OCI-LY7 (cell line): ENCODE measurements around the gene PRLR.

Experiments
- CTCF ChIP-seq: fragments of 200-600 bp; sonication (generic); conservative IDR thresholded peaks from 2 replicates; pipeline ENCODE4 v1.5.1; 2014; ENCODE audit warnings: mild to moderate bottlenecking, antibody characterized with exemption, low read length, moderate library complexity, mixed read lengths
- EZH2phosphoT487 ChIP-seq: fragments of 200-600 bp; sonication (generic); IDR thresholded peaks from 2 replicates; pipeline ENCODE4 v1.6.1; 2018; ENCODE audit warnings: low read depth, borderline replicate concordance, mild to moderate bottlenecking, mixed run types, antibody characterized with exemption, low read length, moderate library complexity, mixed read lengths

DNA sequence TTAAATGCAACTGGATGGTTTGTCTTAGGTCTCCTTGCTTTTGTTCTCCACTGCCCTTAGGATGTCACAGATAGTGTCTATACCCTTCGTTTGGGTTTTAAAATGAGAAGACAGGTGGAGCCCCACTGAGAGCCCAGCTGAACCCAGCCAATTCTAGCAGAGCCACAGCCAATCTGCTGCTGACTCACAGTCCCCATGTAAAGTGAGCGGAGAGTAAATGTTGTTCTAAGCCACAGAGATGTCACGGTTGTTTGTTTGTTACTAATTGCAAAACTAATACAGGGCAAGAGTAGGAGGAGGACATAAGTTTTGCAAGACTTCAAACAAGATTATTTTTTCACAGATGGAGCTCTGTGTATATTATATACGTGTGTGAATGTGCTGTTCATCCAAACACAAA, 132.1 kb downstream of the PRLR start:
- TF ChIP-seq CTCF = no peak
- no peak for TF ChIP-seq EZH2phosphoT487
